OCI-LY3 (cell line): ENCODE results near the gene TSPOAP1.

ENCODE experiments used
- H2AFZ ChIP-seq: fragments of 200-600, 300-600 bp; shearing (Covaris generic); 2 replicates; pipeline ENCODE4 v1.6.0; 2014; ENCODE audit warnings: antibody characterized with exemption, low read depth, low read length
- H3K27ac ChIP-seq: fragments of 200-600, 300-600 bp; sonication (generic); 2 replicates; pipeline ENCODE4 v1.5.1; 2014; ENCODE audit warnings: mild to moderate bottlenecking, low read length, moderate library complexity, mixed read lengths
- H3K27me3 ChIP-seq: fragments of 200-600, 300-600 bp; sonication (generic); 2 replicates; pipeline ENCODE4 v1.6.1; 2014; ENCODE audit warnings: low read depth, low read length, mixed read lengths
- H3K36me3 ChIP-seq: fragments of 200-600, 300-600 bp; sonication (generic); replicated peaks from 2 replicates; pipeline ENCODE3; 2014; ENCODE audit warnings: low read depth, low read length, mixed read lengths
- H3K4me1 ChIP-seq: fragments of 300-600, 200-600 bp; sonication (generic); 2 replicates; pipeline ENCODE4 v1.6.1; 2014; ENCODE audit warnings: low read length, mixed read lengths
- H3K4me2 ChIP-seq: fragments of 200-600, 300-600 bp; sonication (generic); 2 replicates; pipeline ENCODE4 v1.6.1; 2014; ENCODE audit warnings: low read length, mixed read lengths
- H3K4me3 ChIP-seq: fragments of 300-600, 200-600 bp; sonication (generic); 2 replicates; pipeline ENCODE4 v1.5.1; 2014; ENCODE audit warnings: antibody characterized with exemption, mild to moderate bottlenecking, low read length, moderate library complexity
- H3K79me2 ChIP-seq: fragments of 300-600, 200-600 bp; shearing (Covaris generic); 2 replicates; pipeline ENCODE4 v1.6.1; 2014; ENCODE audit warnings: mild to moderate bottlenecking, low read length, mixed read lengths
- H3K9ac ChIP-seq: fragments of 300-600, 200-600 bp; shearing (Covaris generic); 2 replicates; pipeline ENCODE4 v1.6.0; 2014; ENCODE audit warnings: mild to moderate bottlenecking, low read length, moderate library complexity
- H3K9me3 ChIP-seq: fragments of 200-600, 300-600 bp; shearing (Covaris generic); 2 replicates; pipeline ENCODE4 v1.6.1; 2014; ENCODE audit warnings: low read length, mixed read lengths; ENCODE audit not compliant: insufficient read depth
- H4K20me1 ChIP-seq: fragments of 200-600, 300-600 bp; sonication (generic); 2 replicates; pipeline ENCODE4 v1.6.1; 2016; ENCODE audit warnings: low read length, mixed read lengths; ENCODE audit not compliant: insufficient read depth
- CTCF ChIP-seq: fragments of 200-600, 300-600 bp; sonication (generic); IDR thresholded peaks from 2 replicates; pipeline ENCODE4 v1.5.1; 2014; ENCODE audit warnings: antibody characterized with exemption, low read length, low read depth
- EZH2phosphoT487 ChIP-seq: fragments of 200-600 bp; shearing (Covaris generic); IDR thresholded peaks from 2 replicates; pipeline ENCODE4 v1.6.1; 2018; ENCODE audit warnings: antibody characterized with exemption, mixed run types, low read depth

Gene TSPOAP1

GRCh38 chr17:58337600-58338453, 9.2 kb upstream of the TSPOAP1 start:
- Histone ChIP-seq H3K36me3 (peaks cover 8% of the 10 kb centered on the region), H3K27me3 (no peaks in the 10 kb centered on the region), H3K4me2 (peak overlapping the region; percentile 96), H3K4me1 (peaks cover 87% of the 10 kb centered on the region), H3K9ac (peak overlapping the region; percentile 100), H3K27ac (peak overlapping the region; percentile 99), H3K79me2 (peaks cover 92% of the 10 kb centered on the region), H3K4me3 (peak overlapping the region; percentile 96), H4K20me1 (no peaks in the 10 kb centered on the region), H3K9me3 (peaks cover 5% of the 10 kb centered on the region; the same call in 1 of the 2 replicates), H2AFZ (no peak overlapping the region)
- 0 out of 2 replicates have a peak, but pooled peaks have one; percentile 4 for TF ChIP-seq CTCF
- TF ChIP-seq EZH2phosphoT487, result no peak

GRCh38 chr17:58337210-58337599, 8.6 kb upstream of the TSPOAP1 start:
- Histone ChIP-seq H3K4me3 (peak overlapping the region; percentile 96), H3K9me3 (peaks cover 5% of the 10 kb centered on the region; the same call in 1 of the 2 replicates), H3K27me3 (no peaks in the 10 kb centered on the region), H3K9ac (peak overlapping the region; percentile 100), H3K4me2 (peak overlapping the region; percentile 87), H3K27ac (peak overlapping the region; percentile 99), H4K20me1 (peaks cover under 1% of the 10 kb centered on the region; the same call in 1 of the 2 replicates), H3K4me1 (peaks cover 81% of the 10 kb centered on the region), H2AFZ (no peak overlapping the region), H3K36me3 (peaks cover 4% of the 10 kb centered on the region), H3K79me2 (peaks cover 92% of the 10 kb centered on the region)
- no peak for TF ChIP-seq EZH2phosphoT487
- no peak for TF ChIP-seq CTCF

- Histone ChIP-seq H3K9ac (peak overlapping the region; percentile 100), H2AFZ (no peak overlapping the region), H4K20me1 (peaks cover 6% of the 10 kb centered on the region; the same call in 1 of the 2 replicates), H3K27me3 (no peaks in the 10 kb centered on the region), H3K4me1 (peaks cover 76% of the 10 kb centered on the region), H3K4me2 (peak overlapping the region; percentile 87), H3K36me3 (peaks cover 7% of the 10 kb centered on the region), H3K79me2 (peaks cover 92% of the 10 kb centered on the region), H3K9me3 (peaks cover 5% of the 10 kb centered on the region; the same call in 1 of the 2 replicates), H3K4me3 (peak overlapping the region; percentile 96), H3K27ac (peak overlapping the region; percentile 99)
- TF ChIP-seq EZH2phosphoT487, result no peak
Measured at GRCh38 chr17:58336456-58337209, 8.0 kb upstream of the TSPOAP1 start.

GRCh38 chr17:58335779-58336455, 7.3 kb upstream of the TSPOAP1 start:
- peak overlapping the region; percentile 99 for H3K27ac ChIP-seq
- H3K9me3 ChIP-seq, result peaks cover 5% of the 10 kb centered on the region; the same call in 1 of the 2 replicates
- peaks cover 75% of the 10 kb centered on the region for H3K4me1 ChIP-seq
- peak overlapping the region; percentile 87 for H3K4me2 ChIP-seq
- TF ChIP-seq EZH2phosphoT487 (no peak), CTCF (no peak)
- H3K4me3 ChIP-seq, result peak overlapping the region; percentile 96
- peaks cover 92% of the 10 kb centered on the region for H3K79me2 ChIP-seq
- H3K36me3 ChIP-seq, result peaks cover 14% of the 10 kb centered on the region
- peaks cover 11% of the 10 kb centered on the region for H4K20me1 ChIP-seq
- H2AFZ ChIP-seq, result no peak overlapping the region
- no peaks in the 10 kb centered on the region for H3K27me3 ChIP-seq
- peak overlapping the region; percentile 100 for H3K9ac ChIP-seq
